Measurements from ENCODE around the gene ATP6V0A1.

The ATP6V0A1 gene

GRCh38 chr17:42502926-42503325 lies 44.2 kb downstream of the ATP6V0A1 start:
- peaks cover 7% of the 10 kb centered on the region; the same call in 1 of the 2 replicates for H3K36me3 ChIP-seq (ENCODE audit: insufficient read depth)
- H3K79me2 ChIP-seq (ENCODE audit: insufficient read depth, low read depth): no peaks in the 10 kb centered on the region
- H3K4me2 ChIP-seq: no peak overlapping the region
- H3K27ac ChIP-seq: no peak overlapping the region
- H2AFZ ChIP-seq (ENCODE audit: low read depth): no peak overlapping the region
- no peak for TF ChIP-seq CTCF (conservative IDR thresholded peaks at IDR 0.05; ENCODE audit: low read depth, low read length)
- no peak overlapping the region for H3K4me3 ChIP-seq (IDR thresholded peaks at IDR 0.05; ENCODE audit: insufficient read depth, low read depth, low read length)
- no peaks in the 10 kb centered on the region for H3K4me1 ChIP-seq (ENCODE audit: low read depth, poor library complexity, severe bottlenecking)
- H3K27me3 ChIP-seq (ENCODE audit: insufficient read depth, low read depth): no peaks in the 10 kb centered on the region
- H3K9ac ChIP-seq: no peak overlapping the region
- no peaks in the 10 kb centered on the region for H4K20me1 ChIP-seq (ENCODE audit: insufficient read depth)

GRCh38 chr17:42507671-42508070 lies 49.0 kb downstream of the ATP6V0A1 start:
- Histone ChIP-seq H3K4me3 (IDR thresholded peaks at IDR 0.05; ENCODE audit: insufficient read depth, low read depth, low read length) (no peak overlapping the region), H3K4me1 (ENCODE audit: low read depth, poor library complexity, severe bottlenecking) (no peaks in the 10 kb centered on the region), H3K36me3 (ENCODE audit: insufficient read depth) (no peaks in the 10 kb centered on the region), H3K27me3 (ENCODE audit: insufficient read depth, low read depth) (no peaks in the 10 kb centered on the region), H3K27ac (no peak overlapping the region), H4K20me1 (ENCODE audit: insufficient read depth) (no peaks in the 10 kb centered on the region), H3K9ac (no peak overlapping the region), H3K79me2 (ENCODE audit: insufficient read depth, low read depth) (no peaks in the 10 kb centered on the region), H2AFZ (ENCODE audit: low read depth) (no peak overlapping the region), H3K4me2 (no peak overlapping the region)
- no peak for TF ChIP-seq CTCF (conservative IDR thresholded peaks at IDR 0.05; ENCODE audit: low read depth, low read length)

GRCh38 chr17:42508426-42509165 lies 49.9 kb downstream of the ATP6V0A1 start:
- TF ChIP-seq CTCF (conservative IDR thresholded peaks at IDR 0.05; ENCODE audit: low read depth, low read length): no peak
- Histone ChIP-seq H3K4me3 (IDR thresholded peaks at IDR 0.05; ENCODE audit: insufficient read depth, low read depth, low read length) (no peak overlapping the region), H4K20me1 (ENCODE audit: insufficient read depth) (no peaks in the 10 kb centered on the region), H3K27ac (no peak overlapping the region), H2AFZ (ENCODE audit: low read depth) (no peak overlapping the region), H3K36me3 (ENCODE audit: insufficient read depth) (no peaks in the 10 kb centered on the region), H3K27me3 (ENCODE audit: insufficient read depth, low read depth) (no peaks in the 10 kb centered on the region), H3K79me2 (ENCODE audit: insufficient read depth, low read depth) (no peaks in the 10 kb centered on the region), H3K4me2 (no peak overlapping the region), H3K4me1 (ENCODE audit: low read depth, poor library complexity, severe bottlenecking) (no peaks in the 10 kb centered on the region), H3K9ac (no peak overlapping the region)

DNA sequence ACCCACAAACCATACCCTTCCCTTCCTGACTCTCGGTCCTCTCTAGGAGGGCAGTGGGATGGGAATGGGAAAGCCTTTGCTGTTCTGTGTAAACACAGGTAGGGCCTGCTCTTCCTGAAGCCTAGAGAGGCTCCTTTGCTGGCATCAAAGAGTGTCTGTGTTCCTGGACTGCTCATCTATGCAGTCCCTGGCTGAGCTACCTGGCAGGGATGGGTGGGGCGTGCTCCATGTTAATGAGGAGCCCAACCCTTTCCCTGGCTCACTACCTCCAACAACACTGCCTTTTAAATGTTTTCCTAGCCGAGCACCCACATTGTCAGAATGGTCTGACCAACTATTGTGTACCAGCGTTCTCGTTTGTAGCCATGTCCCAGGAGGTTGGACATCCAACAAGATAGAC lies 50.7 kb downstream of the ATP6V0A1 start:
- no peak overlapping the region for H3K9ac ChIP-seq
- no peaks in the 10 kb centered on the region for H3K27me3 ChIP-seq (ENCODE audit: insufficient read depth, low read depth)
- H3K36me3 ChIP-seq (ENCODE audit: insufficient read depth): no peaks in the 10 kb centered on the region
- no peak overlapping the region for H3K27ac ChIP-seq
- H2AFZ ChIP-seq (ENCODE audit: low read depth): no peak overlapping the region
- H3K4me2 ChIP-seq: no peak overlapping the region
- no peaks in the 10 kb centered on the region for H3K79me2 ChIP-seq (ENCODE audit: insufficient read depth, low read depth)
- H3K4me3 ChIP-seq (IDR thresholded peaks at IDR 0.05; ENCODE audit: insufficient read depth, low read depth, low read length): no peak overlapping the region
- no peaks in the 10 kb centered on the region for H4K20me1 ChIP-seq (ENCODE audit: insufficient read depth)
- no peaks in the 10 kb centered on the region for H3K4me1 ChIP-seq (ENCODE audit: low read depth, poor library complexity, severe bottlenecking)
- TF ChIP-seq CTCF (conservative IDR thresholded peaks at IDR 0.05; ENCODE audit: low read depth, low read length): no peak
